Stomach (tissue), 4 donors: ENCODE data around the gene ADSS1.

Experiments
- CTCF ChIP-seq, 7 experiments: fragments of 450-650 bp in 4 of 7; fragments of 200-600 bp in 3 of 7; sonication (generic) in 3 of 7; IDR thresholded peaks; one replicate each; pipeline ENCODE4 v1.5.1; 2016 to 2019; ENCODE audit warnings: antibody characterized with exemption in 7 of 7, control low read depth in 2 of 7, mild to moderate bottlenecking in 1 of 7
- EP300 ChIP-seq: sonication (generic); formaldehyde crosslinking; IDR thresholded peaks from one replicate; pipeline ENCODE4 v1.6.1; 2017; ENCODE audit warnings: antibody characterized with exemption
- POLR2A ChIP-seq, 4 donors: fragments of 450-650 bp; IDR thresholded peaks; one replicate each; pipeline ENCODE4 v1.6.1; 2016; ENCODE audit warnings: antibody characterized with exemption in 4 of 4, control low read depth in 2 of 4, mild to moderate bottlenecking in 1 of 4, moderate library complexity in 1 of 4
- POLR2AphosphoS5 ChIP-seq, 3 donors: sonication (generic); formaldehyde crosslinking; IDR thresholded peaks; one replicate each; pipeline ENCODE4 v1.6.1; 2016; ENCODE audit warnings: antibody characterized with exemption in 3 of 3

- TF ChIP-seq CTCF (IDR thresholded peaks at IDR 0.05): no peak
- TF ChIP-seq POLR2A (IDR thresholded peaks at IDR 0.05): no peak
- no peak for TF ChIP-seq POLR2AphosphoS5 (IDR thresholded peaks at IDR 0.05)
- no peak for TF ChIP-seq EP300
These were observed 26.2 kb downstream of the ADSS1 start for GRCh38 chr14:104750056-104750752.
